Measurements from ENCODE around the gene ADARB1. TPM values are rescaled to one million over a fixed set of nuclear protein-coding genes. Genes with fewer than 3 reads are reported as not detected.

Gene ADARB1
- polyA plus RNA-seq, 1 donor: 24.0 TPM

- no peak for DNase-seq
Observed at GRCh38 chr21:45209685-45210284, 135.4 kb downstream of the ADARB1 start.

DNA sequence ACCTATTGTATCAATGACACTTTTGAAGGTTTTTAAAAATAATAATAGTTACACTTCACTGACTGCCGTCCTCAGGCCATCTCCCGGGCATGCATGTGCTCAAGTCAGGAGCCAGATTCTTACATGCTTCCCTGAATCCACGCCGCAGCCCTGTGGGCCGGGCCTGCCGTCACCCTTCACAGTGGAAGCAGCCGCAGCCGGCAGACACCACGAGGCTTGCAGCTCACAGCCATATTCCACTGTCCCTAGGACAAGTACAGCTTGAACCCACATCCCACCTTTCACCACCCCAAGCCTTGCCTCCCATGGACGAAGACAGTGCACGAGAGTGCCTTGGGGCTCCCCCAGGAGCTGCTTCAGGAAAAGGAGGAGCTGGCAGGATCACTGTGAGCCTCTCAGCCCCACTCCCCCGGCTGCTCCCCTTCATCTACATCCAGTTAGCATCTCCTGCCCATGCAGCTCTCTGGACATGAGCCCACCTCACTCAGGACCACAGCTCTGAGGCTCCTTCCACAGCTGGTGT lies 136.1 kb downstream of the ADARB1 start:
- DNase-seq: no peak

DNA sequence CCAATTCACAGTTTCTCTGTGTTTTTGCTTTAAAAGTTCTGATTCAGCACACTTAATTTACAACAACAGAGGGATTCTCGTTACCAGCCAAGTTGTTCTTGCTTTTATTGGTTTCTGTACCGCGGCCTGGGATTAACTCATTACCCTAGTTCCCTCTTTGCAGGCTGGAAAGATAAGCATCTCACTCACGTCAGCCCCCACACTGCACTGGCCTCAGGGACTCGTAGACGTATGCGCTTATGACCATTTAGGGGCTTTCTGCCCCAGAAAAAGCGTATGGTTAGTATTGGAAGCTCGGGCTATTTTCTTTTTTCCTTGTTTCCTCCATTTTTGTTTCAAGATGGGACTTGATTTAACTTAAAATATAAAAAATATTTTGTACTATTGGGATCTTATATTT lies 137.3 kb downstream of the ADARB1 start:
- DNase-seq: no peak

DNA sequence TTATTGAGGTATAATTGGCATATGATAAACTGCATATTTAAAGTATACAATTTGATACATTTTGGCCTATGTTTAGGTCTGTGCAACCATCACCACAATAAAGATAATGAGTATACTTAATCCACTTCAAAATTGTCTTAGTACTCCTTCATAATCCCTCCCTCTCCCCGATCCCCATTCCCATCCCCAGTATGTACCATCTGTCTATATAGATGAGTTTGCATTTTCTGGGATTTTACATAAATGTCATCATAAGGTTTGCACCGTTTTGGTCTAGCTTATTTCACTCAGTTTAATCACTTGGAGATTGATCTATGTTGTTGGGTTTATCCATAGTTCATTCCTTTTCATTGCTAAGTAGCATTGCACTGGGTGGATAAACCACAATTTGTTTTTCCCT lies 139.0 kb downstream of the ADARB1 start:
- no peak for DNase-seq

DNA sequence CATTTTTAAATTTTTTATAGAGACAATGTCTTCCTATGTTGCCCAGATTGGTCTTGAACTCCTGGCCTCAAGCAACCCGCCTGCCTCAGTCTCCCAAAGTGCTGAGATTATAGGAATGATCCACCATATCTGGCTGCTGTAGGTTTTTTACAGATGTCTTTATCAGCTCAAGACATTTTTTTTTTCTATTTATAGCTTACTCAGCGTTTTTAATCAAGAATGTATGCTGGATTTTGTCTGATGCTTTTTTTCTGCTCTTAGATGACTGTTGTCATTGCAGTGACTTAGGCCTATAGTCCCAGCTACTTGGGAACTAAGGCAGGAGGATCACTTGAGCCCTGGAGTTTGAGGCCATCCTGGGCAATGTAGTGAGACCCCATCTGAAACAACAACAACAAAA lies 140.8 kb downstream of the ADARB1 start:
- DNase-seq: no peak

DNA sequence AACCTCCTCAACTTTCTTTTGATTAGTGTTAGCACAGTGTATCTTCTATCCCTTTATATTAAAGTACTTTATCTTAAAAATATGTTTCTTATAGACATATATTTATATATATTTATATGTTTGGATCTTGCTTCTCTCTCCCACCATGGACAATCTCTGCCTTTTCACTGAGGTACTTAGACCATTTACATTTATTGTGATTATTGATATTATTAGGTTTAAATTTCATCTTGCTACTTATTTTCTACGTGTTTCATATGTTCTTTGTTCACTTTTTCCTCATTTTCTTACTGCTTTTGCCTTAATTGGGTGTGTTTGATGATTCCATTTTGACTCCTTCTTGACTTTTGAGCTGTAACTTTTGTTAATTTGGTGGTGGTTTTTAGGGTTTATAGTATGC lies 142.6 kb downstream of the ADARB1 start:
- DNase-seq: no peak

GRCh38 chr21:45219517-45219916 lies 145.1 kb downstream of the ADARB1 start:
- DNase-seq: no peak

DNA sequence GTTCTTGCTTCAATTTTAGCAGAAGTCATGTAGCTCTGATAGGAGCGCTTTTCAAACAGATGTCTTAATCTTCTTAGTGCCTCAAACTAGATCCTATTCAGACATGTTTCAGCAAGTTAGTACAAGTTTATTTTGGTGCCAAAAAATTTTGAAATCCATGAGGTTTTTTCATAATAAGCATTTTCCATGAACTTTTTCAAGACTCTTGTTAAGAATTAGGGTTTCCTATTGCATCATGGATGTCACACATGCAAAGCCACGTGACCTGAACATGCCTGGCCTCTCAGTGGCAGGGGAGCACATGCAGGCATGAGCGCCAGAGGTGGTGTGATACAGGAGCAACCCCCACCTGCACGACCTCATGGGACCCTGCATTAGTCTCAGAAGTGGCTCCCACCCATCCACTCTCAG lies 145.7 kb downstream of the ADARB1 start:
- no peak for DNase-seq

DNA sequence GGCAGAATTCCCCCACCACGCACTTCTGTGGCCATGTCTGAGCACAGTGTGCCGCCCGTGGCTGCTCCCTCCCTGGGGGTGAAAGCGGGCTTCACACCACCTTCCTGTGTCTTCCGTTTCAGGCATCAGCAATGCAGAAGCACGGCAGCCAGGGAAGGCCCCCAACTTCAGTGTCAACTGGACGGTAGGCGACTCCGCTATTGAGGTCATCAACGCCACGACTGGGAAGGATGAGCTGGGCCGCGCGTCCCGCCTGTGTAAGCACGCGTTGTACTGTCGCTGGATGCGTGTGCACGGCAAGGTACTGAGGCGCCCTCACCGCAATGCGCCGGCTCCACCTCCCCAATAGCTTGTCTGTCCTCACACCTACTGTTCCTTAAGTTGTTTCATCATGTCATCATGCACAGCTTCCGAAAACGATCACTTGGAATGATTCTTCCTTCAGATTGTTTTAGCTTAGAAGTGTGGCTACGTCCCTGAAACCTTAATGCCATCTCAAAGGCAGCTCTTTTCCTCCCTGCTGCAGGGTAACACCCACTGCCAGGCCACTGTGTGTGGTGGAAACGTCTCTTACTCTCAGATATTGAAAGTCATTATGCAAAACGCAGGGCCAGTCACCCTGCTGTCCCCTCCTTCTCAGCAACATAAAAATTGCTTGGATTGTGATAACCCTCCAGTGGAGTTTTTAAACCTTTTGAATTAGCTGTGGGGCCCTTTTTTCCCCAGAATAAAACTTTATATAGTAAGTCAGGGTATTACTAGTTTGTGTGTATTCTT lies 146.5 kb downstream of the ADARB1 start:
- no peak for DNase-seq

- no peak for DNase-seq
Observed at GRCh38 chr21:45222001-45222400, 147.6 kb downstream of the ADARB1 start.

GRCh38 chr21:45223236-45224185 lies 149.1 kb downstream of the ADARB1 start:
- DNase-seq: no peak

- no peak for DNase-seq
Observed at GRCh38 chr21:45224189-45224938, 150.0 kb downstream of the ADARB1 start.

- DNase-seq: no peak
Observed at GRCh38 chr21:45225041-45225740, 150.8 kb downstream of the ADARB1 start.

GRCh38 chr21:45225741-45226327 lies 151.5 kb downstream of the ADARB1 start:
- DNase-seq: no peak

DNA sequence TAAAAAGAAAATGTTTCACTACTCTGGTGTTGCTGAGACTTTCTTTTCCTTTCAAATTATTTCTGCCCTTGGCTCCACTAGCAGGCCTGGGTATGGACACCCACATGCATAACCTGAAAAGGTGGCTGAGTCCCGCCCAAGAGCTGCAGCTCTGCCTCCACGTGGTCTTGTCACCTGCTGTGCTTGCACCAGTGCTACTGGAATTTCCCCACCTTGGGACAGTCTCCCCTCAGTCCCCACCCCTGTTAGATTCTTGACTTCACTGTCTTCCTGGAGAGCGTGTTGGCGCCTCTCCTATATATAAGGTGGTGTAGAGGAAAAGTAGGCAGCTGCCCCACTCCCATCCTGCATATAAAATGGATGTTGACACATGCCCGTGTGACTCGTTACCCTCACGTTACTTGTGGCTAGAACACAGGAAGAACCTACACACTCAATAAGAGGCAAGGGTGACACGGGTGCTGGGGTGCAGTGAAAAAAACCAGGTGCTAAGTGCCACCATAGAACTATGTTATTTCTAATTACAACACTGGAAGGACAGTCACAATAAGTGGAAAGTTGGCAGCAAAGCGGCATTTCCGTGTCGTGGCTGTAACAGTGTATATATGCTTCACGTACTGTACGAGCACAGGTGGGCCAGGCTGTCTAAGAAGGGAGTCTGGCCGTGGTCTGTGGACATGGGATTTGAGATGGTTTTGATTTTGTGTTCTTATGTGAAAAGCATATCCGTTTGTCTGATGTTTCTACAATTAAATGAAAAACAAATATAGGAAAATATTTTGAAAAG lies 152.4 kb downstream of the ADARB1 start:
- DNase-seq: no peak

DNA sequence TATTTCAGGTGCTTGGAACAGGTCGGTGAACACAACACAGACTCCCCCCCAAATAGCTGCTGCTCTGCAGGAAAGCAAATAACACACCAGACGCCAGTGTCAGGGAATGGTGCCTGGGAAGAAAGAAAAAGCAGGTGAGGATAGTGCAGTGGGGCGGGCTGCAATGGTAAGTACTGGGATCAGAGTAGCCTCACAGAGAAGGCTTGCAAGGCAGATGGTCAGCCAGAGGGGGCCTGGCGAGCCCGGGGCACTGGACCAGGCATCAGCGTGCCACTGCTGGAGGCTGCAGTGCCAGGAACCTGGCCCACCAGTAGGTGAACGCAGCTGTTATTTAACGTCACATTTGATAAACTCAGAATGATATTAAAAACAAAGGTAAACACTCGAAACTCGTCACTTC lies 153.4 kb downstream of the ADARB1 start:
- no peak for DNase-seq

DNA sequence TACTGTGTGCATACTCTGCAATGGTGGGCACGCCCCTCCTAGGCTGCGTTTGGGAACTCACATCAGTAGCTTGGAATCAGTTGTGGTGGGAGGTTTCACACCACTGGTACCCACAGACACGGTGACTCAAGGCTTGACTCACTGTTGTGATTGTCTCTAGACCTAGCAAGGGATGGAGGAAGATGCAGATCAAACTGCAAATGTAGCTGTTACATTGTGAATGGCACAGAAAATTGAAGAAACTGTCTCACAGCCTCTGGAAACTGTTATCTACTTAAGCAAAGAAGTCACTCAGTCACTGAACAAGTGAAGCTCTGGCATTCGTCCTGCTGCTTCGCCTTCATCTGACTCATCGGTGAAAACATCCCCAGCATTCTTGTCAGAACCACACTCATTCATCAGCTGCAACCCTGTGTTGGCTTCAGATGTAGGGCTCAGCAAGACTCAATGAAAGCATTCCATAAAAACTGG lies 153.8 kb downstream of the ADARB1 start:
- no peak for DNase-seq

DNA sequence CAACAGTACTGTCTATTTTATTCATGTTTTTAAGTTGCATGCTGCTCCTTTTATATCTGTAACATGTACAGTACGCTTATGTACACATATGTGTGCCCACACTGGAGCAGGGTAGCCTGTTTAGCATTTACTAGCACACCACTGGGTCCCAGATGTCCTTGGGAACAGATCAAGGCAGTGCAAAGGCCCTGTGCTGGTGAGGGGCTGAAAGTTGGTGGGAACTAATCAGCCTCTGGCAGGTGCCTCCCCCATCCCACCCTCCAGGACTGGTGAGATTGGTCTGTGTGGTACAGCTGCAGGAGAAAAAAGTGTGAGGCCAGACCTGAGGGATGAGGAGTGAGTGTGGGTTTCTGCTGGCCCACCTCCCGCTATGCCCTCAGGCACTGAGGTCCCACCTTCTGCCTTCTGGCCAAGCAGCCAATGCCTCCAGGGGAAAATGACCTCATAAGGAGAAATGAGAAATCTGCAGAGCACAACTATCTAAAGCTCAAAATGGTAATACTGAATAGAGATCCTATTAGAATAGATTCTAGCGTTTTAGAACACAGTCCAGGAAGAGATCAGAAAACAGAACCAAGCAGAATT lies 154.4 kb downstream of the ADARB1 start:
- DNase-seq: no peak

DNA sequence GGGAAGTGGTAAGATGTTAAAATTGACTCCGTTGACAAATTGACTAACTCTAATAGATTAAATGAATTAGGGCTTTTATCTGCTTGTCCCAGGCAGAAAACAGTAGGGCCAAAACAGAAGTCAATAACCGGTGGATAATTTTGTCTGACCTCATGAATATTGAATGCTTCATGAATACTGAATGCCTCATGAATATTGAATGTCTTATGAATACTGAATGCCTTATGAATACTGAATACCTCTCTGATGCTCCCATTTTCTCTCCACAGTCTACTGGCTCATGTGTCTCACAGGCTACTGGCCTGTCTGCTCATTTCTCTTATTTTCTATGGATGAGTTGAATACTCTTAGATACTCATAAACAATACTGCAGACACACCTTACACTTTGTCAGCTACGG lies 157.3 kb downstream of the ADARB1 start:
- no peak for DNase-seq

DNA sequence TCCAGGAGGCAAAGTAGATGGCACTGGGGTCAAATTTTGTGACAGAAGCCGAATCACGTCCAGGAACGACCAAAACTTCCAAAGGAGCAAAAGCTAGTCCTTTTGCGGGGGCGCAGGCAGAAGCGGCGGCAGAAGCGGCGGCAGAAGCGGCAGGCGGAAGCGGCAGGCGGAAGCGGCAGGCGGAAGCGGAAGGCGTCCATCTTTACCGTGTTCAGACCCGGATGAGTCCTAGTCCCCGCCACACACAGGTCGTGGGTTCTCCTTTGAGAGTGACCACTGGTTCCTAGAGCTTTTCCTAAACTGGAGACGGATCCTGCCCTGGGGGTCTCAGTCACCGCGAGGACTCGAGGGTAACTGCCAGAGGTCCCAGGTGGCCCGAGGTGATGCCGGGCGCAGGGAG lies 159.7 kb downstream of the ADARB1 start:
- DNase-seq: no peak
